DND-41 (cell line): ENCODE results near the gene INPP5A.

Experiments used
- ATAC-seq: fragments of 200-7000 bp; cut with Tn5 transposase; 3 replicates; pipeline ENCODE4 v1.9.1; 2021; ENCODE audit warnings: low read depth; ENCODE audit not compliant: insufficient read depth
- DNase-seq: peaks from one replicate; pipeline ENCODE4 v3.0.0-alpha.2; 2020
- H2AFZ ChIP-seq: 2 replicates; pipeline ENCODE4 v1.6.0; 2012; ENCODE audit warnings: low read depth, low read length
- H3K27ac ChIP-seq: 2 replicates; pipeline ENCODE4 v1.5.1; 2012; ENCODE audit warnings: low read length, inconsistent platforms
- H3K27me3 ChIP-seq: fragments of 200-600 bp; sonication (generic); 2 replicates; pipeline ENCODE4 v1.6.0; 2012; ENCODE audit warnings: low read length, mild to moderate bottlenecking, inconsistent platforms; ENCODE audit not compliant: insufficient read depth, poor library complexity
- H3K36me3 ChIP-seq: 2 replicates; pipeline ENCODE4 v1.5.1; 2012; ENCODE audit warnings: low read length, inconsistent platforms; ENCODE audit not compliant: insufficient read depth
- H3K4me1 ChIP-seq: 2 replicates; pipeline ENCODE4 v1.5.1; 2012; ENCODE audit warnings: mild to moderate bottlenecking, low read length; ENCODE audit not compliant: insufficient read depth
- H3K4me2 ChIP-seq: 2 replicates; pipeline ENCODE4 v1.6.0; 2012; ENCODE audit warnings: mild to moderate bottlenecking, moderate library complexity, low read length, inconsistent platforms; ENCODE audit not compliant: insufficient read depth
- H3K4me3 ChIP-seq, 2 experiments: fragments of 200-600 bp in 1 of 2; shearing (Covaris generic) in 1 of 2; 2 replicates each; pipeline ENCODE4 v1.5.1; 2012 to 2016; ENCODE audit warnings: inconsistent platforms in 2 of 2, low read length in 2 of 2, mild to moderate bottlenecking in 2 of 2, low read depth in 1 of 2, moderate library complexity in 1 of 2
- H3K79me2 ChIP-seq: 2 replicates; pipeline ENCODE4 v1.6.0; 2012; ENCODE audit warnings: low read length, inconsistent platforms; ENCODE audit not compliant: insufficient read depth
- H3K9ac ChIP-seq: 2 replicates; pipeline ENCODE4 v1.6.0; 2012; ENCODE audit warnings: low read depth, mild to moderate bottlenecking, inconsistent platforms, low read length, moderate library complexity
- H3K9me3 ChIP-seq: 2 replicates; pipeline ENCODE4 v1.5.1; 2012; ENCODE audit warnings: low read length, moderate library complexity, mild to moderate bottlenecking, inconsistent platforms; ENCODE audit not compliant: insufficient read depth, severe bottlenecking
- H4K20me1 ChIP-seq: 2 replicates; pipeline ENCODE4 v1.6.0; 2012; ENCODE audit warnings: low read length; ENCODE audit not compliant: insufficient read depth
- CTCF ChIP-seq: IDR thresholded peaks from 2 replicates; pipeline ENCODE4 v1.5.1; 2012; ENCODE audit warnings: borderline replicate concordance, low read length, moderate library complexity, mild to moderate bottlenecking; ENCODE audit not compliant: poor library complexity, severe bottlenecking; ENCODE audit errors: extremely low read depth
- EZH2 ChIP-seq: IDR thresholded peaks from 3 replicates; pipeline ENCODE4 v1.6.1; 2012; ENCODE audit warnings: borderline replicate concordance, low read depth, mild to moderate bottlenecking, moderate library complexity, low read length, inconsistent platforms; ENCODE audit not compliant: severe bottlenecking

The INPP5A gene

GRCh38 chr10:132798876-132799275 is 261.3 kb downstream of the INPP5A start:
- Histone ChIP-seq H3K4me1 (no peaks in the 10 kb centered on the region), H3K9me3 (no peaks in the 10 kb centered on the region), H3K9ac (no peak overlapping the region), H3K4me2 (no peak overlapping the region), H3K4me3 (no peak overlapping the region), H3K36me3 (no peaks in the 10 kb centered on the region), H3K79me2 (no peaks in the 10 kb centered on the region), H3K27me3 (no peaks in the 10 kb centered on the region), H3K27ac (no peak overlapping the region), H2AFZ (no peak overlapping the region), H4K20me1 (no peaks in the 10 kb centered on the region)
- no peak for DNase-seq
- ATAC-seq, result no peak
- TF ChIP-seq EZH2, result no peak
- no peak for TF ChIP-seq CTCF

- H3K9me3 ChIP-seq, result no peaks in the 10 kb centered on the region
- no peak overlapping the region for H3K9ac ChIP-seq
- no peaks in the 10 kb centered on the region for H3K4me1 ChIP-seq
- no peak overlapping the region for H3K27ac ChIP-seq
- H3K4me2 ChIP-seq, result no peak overlapping the region
- H3K4me3 ChIP-seq, result no peak overlapping the region
- H3K27me3 ChIP-seq, result no peaks in the 10 kb centered on the region
- no peaks in the 10 kb centered on the region for H4K20me1 ChIP-seq
- no peak for TF ChIP-seq EZH2
- no peak for TF ChIP-seq CTCF
- H2AFZ ChIP-seq, result no peak overlapping the region
- DNase-seq, result no peak
- H3K79me2 ChIP-seq, result no peaks in the 10 kb centered on the region
- ATAC-seq, result no peak
- H3K36me3 ChIP-seq, result no peaks in the 10 kb centered on the region
These were observed 262.3 kb downstream of the INPP5A start for GRCh38 chr10:132799865-132800264.

GRCh38 chr10:132802048-132802447 is 264.5 kb downstream of the INPP5A start:
- H3K36me3 ChIP-seq, result no peaks in the 10 kb centered on the region
- no peak overlapping the region for H3K27ac ChIP-seq
- ATAC-seq, result no peak
- TF ChIP-seq EZH2 (no peak), CTCF (no peak)
- no peaks in the 10 kb centered on the region for H3K79me2 ChIP-seq
- no peaks in the 10 kb centered on the region for H3K27me3 ChIP-seq
- no peaks in the 10 kb centered on the region for H4K20me1 ChIP-seq
- no peak for DNase-seq
- no peak overlapping the region for H3K4me2 ChIP-seq
- no peak overlapping the region for H3K4me3 ChIP-seq
- no peaks in the 10 kb centered on the region for H3K4me1 ChIP-seq
- H2AFZ ChIP-seq, result no peak overlapping the region
- no peak overlapping the region for H3K9ac ChIP-seq
- no peaks in the 10 kb centered on the region for H3K9me3 ChIP-seq
